IMR-90 (cell line): ENCODE data around the gene RPGRIP1L. TPM values are rescaled to one million over a fixed set of nuclear protein-coding genes. Genes with fewer than 3 reads are reported as not detected.

Experiments
- ATAC-seq: fragments of 200-7000 bp; cut with Tn5 transposase; 2 replicates; pipeline ENCODE4 v1.9.1; 2020; ENCODE audit warnings: low read depth, mild to moderate bottlenecking, moderate library complexity
- BruUV-seq: library from RNA; stranded (reverse); fragments of 400-500 nt; replicated peaks from 2 replicates; lab custom pipeline; 2021; lab: Mats Ljungman, UMichigan
- CTCF ChIA-PET: fragments of 300-600 bp; formaldehyde crosslinking; extraction: SDS; loops from one replicate; lab custom pipeline; 2021; ENCODE audit warnings: antibody characterized with exemption; lab: Yijun Ruan, JAX
- POLR2A ChIA-PET: fragments of 300-600 bp; sonication (Branson Sonifier 250); formaldehyde crosslinking; loops from one replicate; lab custom pipeline; 2022; ENCODE audit warnings: antibody characterized with exemption; ENCODE audit not compliant: unreplicated experiment; lab: Charles Lee
- DNase-seq: peaks from one replicate; pipeline ENCODE4 v3.0.0; 2013
- H2AFZ ChIP-seq: replicated peaks from 2 replicates; pipeline ENCODE3; 2013; ENCODE audit warnings: low read length, mild to moderate bottlenecking; ENCODE audit not compliant: poor library complexity
- H2AK5ac ChIP-seq: 2 replicates; pipeline ENCODE4 v1.6.1; 2013; ENCODE audit warnings: low read depth, low read length, inconsistent platforms
- H2AK9ac ChIP-seq: replicated peaks from 2 replicates; pipeline ENCODE3; 2013; ENCODE audit warnings: mild to moderate bottlenecking, low read depth, low read length, moderate library complexity; ENCODE audit not compliant: poor library complexity
- H2BK120ac ChIP-seq: 2 replicates; pipeline ENCODE4 v1.6.1; 2013; ENCODE audit warnings: low read depth, low read length, inconsistent platforms
- H2BK15ac ChIP-seq: 3 replicates; pipeline ENCODE4 v1.6.1; 2013; ENCODE audit warnings: low read depth, low read length, inconsistent platforms
- H2BK20ac ChIP-seq: 2 replicates; pipeline ENCODE4 v1.6.1; 2013; ENCODE audit warnings: low read depth, mild to moderate bottlenecking, inconsistent platforms, low read length, moderate library complexity
- H2BK5ac ChIP-seq: 2 replicates; pipeline ENCODE4 v1.6.1; 2013; ENCODE audit warnings: mild to moderate bottlenecking, low read depth, low read length, inconsistent platforms; ENCODE audit not compliant: poor library complexity, severe bottlenecking
- H3K14ac ChIP-seq: replicated peaks from 2 replicates; pipeline ENCODE4 v1.6.1; 2013; ENCODE audit warnings: low read depth, low read length, inconsistent platforms
- H3K18ac ChIP-seq: 2 replicates; pipeline ENCODE4 v1.6.1; 2013; ENCODE audit warnings: low read depth, low read length, control low read depth
- H3K23ac ChIP-seq: 2 replicates; pipeline ENCODE4 v1.6.1; 2013; ENCODE audit warnings: low read depth, low read length, inconsistent platforms
- H3K27ac ChIP-seq: 2 replicates; pipeline ENCODE4 v1.5.1; 2013; ENCODE audit warnings: mild to moderate bottlenecking, control low read depth, low read length; ENCODE audit not compliant: insufficient read depth
- H3K27me3 ChIP-seq: 2 replicates; pipeline ENCODE4 v1.6.1; 2013; ENCODE audit warnings: low read length; ENCODE audit not compliant: control insufficient read depth, insufficient read depth
- H3K36me3 ChIP-seq: 2 replicates; pipeline ENCODE4 v1.6.1; 2013; ENCODE audit warnings: low read length, mixed read lengths; ENCODE audit not compliant: control insufficient read depth, insufficient read depth
- H3K4ac ChIP-seq: 2 replicates; pipeline ENCODE4 v1.6.1; 2013; ENCODE audit warnings: low read depth, low read length, inconsistent platforms
- H3K4me1 ChIP-seq: 2 replicates; pipeline ENCODE4 v1.6.1; 2013; ENCODE audit warnings: low read length, mixed read lengths; ENCODE audit not compliant: control insufficient read depth, insufficient read depth
- H3K4me2 ChIP-seq: 2 replicates; pipeline ENCODE4 v1.6.1; 2013; ENCODE audit warnings: low read depth, mild to moderate bottlenecking, control low read depth, low read length, moderate library complexity
- H3K4me3 ChIP-seq: 2 replicates; pipeline ENCODE4 v1.5.1; 2013; ENCODE audit warnings: low read depth, mild to moderate bottlenecking, control low read depth, low read length, moderate library complexity; ENCODE audit not compliant: insufficient read depth
- H3K56ac ChIP-seq: 2 replicates; pipeline ENCODE4 v1.6.1; 2013; ENCODE audit warnings: low read length, inconsistent platforms; ENCODE audit not compliant: insufficient read depth; ENCODE audit errors: extremely low read depth
- H3K79me1 ChIP-seq, 2 experiments: 2 replicates each; pipeline ENCODE4 v1.6.1; 2013; ENCODE audit warnings: low read length in 2 of 2, inconsistent platforms in 1 of 2, low read depth in 1 of 2
- H3K9ac ChIP-seq: 2 replicates; pipeline ENCODE4 v1.6.1; 2013; ENCODE audit warnings: low read depth, low read length, control low read depth
- H3K9me1 ChIP-seq: 2 replicates; pipeline ENCODE4 v1.6.1; 2013; ENCODE audit warnings: low read length, inconsistent platforms; ENCODE audit not compliant: insufficient read depth
- H3K9me3 ChIP-seq: 2 replicates; pipeline ENCODE4 v1.6.1; 2013; ENCODE audit warnings: low read length; ENCODE audit not compliant: control insufficient read depth, insufficient read depth
- H4K20me1 ChIP-seq: 2 replicates; pipeline ENCODE4 v1.6.1; 2013; ENCODE audit warnings: low read length, inconsistent platforms; ENCODE audit not compliant: insufficient read depth
- H4K5ac ChIP-seq: 2 replicates; pipeline ENCODE4 v1.6.1; 2013; ENCODE audit warnings: mild to moderate bottlenecking, low read depth, low read length, control low read depth
- H4K8ac ChIP-seq, 2 experiments: 2 replicates each; pipeline ENCODE4 v1.6.1; 2013; ENCODE audit warnings: low read depth in 2 of 2, low read length in 2 of 2, control low read depth in 1 of 2, inconsistent platforms in 1 of 2
- H4K91ac ChIP-seq: 2 replicates; pipeline ENCODE4 v1.6.1; 2013; ENCODE audit warnings: low read depth, low read length, inconsistent platforms; ENCODE audit not compliant: insufficient read depth
- BHLHE40 ChIP-seq: fragments of 150-350 bp; IDR thresholded peaks from 2 replicates; pipeline ENCODE4 v1.6.1; 2016; ENCODE audit warnings: mild to moderate bottlenecking, low read depth, low read length
- CHD1 ChIP-seq: IDR thresholded peaks from 2 replicates; pipeline ENCODE4 v1.6.1; 2012; ENCODE audit warnings: low read depth, low read length, improper control_type of control experiment
- ELK1 ChIP-seq: fragments of 150-350 bp; IDR thresholded peaks from 2 replicates; pipeline ENCODE4 v1.6.1; 2016; ENCODE audit warnings: low read depth, mild to moderate bottlenecking, low read length, moderate library complexity, borderline replicate concordance
- MAZ ChIP-seq: IDR thresholded peaks from 2 replicates; pipeline ENCODE4 v1.6.1; 2012; ENCODE audit warnings: low read depth, mild to moderate bottlenecking, low read length, improper control_type of control experiment, moderate library complexity, borderline replicate concordance
- MXI1 ChIP-seq: IDR thresholded peaks from 2 replicates; pipeline ENCODE4 v1.6.1; 2012; ENCODE audit warnings: low read depth, mild to moderate bottlenecking, low read length, moderate library complexity, borderline replicate concordance
- NFE2L2 ChIP-seq: fragments of 150-350 bp; IDR thresholded peaks from 2 replicates; pipeline ENCODE4 v1.6.1; 2016; ENCODE audit warnings: low read depth, mild to moderate bottlenecking, low read length
- POLR2A ChIP-seq: IDR thresholded peaks from 2 replicates; pipeline ENCODE4 v1.6.1; 2012; ENCODE audit warnings: mild to moderate bottlenecking, low read depth, low read length
- USF2 ChIP-seq: fragments of 150-350 bp; IDR thresholded peaks from 2 replicates; pipeline ENCODE4 v1.6.1; 2017; ENCODE audit warnings: mild to moderate bottlenecking, antibody characterized with exemption, low read length, low read depth
- WGBS, 2 experiments: methylation state at CpG; one replicate each; pipeline versions ENCODE4 v1.1.5 to v1.1.7; 2013; ENCODE audit warnings: missing lambda C conversion rate in 2 of 2; ENCODE audit not compliant: insufficient read length in 1 of 2; ENCODE audit errors: extremely low coverage in 2 of 2; 5-methylcytosine and 5-hydroxymethylcytosine counted together
- dilution Hi-C: fragments of 300-500 bp; cut with HindIII; formaldehyde crosslinking; loops from one replicate; pipeline ENCODE4 v1.14.3; 2018; ENCODE audit warnings: low sequenced_read_pairs; ENCODE audit not compliant: unreplicated experiment
- in situ Hi-C: fragments of 300-500 bp; cut with MboI; formaldehyde crosslinking; loops from 3 replicates; pipeline ENCODE4 v1.14.3; 2019; ENCODE audit warnings: low sequenced_read_pairs, inconsistent platforms, mixed read lengths
- intact Hi-C: fragments of 100-400 bp; cut with micrococcal nuclease; formaldehyde crosslinking; loops from 2 replicates; pipeline ENCODE4 v1.10.0; 2022
- polyA plus RNA-seq, 3 experiments: library from polyadenylated mRNA; depleted of rRNA; stranded (reverse); fragments of >200 nt; gene quantifications; 2 replicates each; pipeline ENCODE4 v1.2.3, GENCODE V29; 2012; ENCODE audit warnings: low replicate concordance in 1 of 3
- total RNA-seq: library from RNA; depleted of rRNA; stranded (reverse); fragments of >200 nt; gene quantifications from 2 replicates; pipeline ENCODE4 v1.2.3, GENCODE V29; 2012
- TF ChIP-seq, protein P1 (sequence below): conservative IDR thresholded peaks from 2 replicates; pipeline ENCODE4 v1.5.1; 2012; ENCODE audit warnings: mild to moderate bottlenecking, low read depth, low read length, improper control_type of control experiment

The RPGRIP1L gene
- total and polyA plus RNA-seq, 2 of the 4 experiments (the other 2 are of a cell fraction) = 7.3 to 10.4 TPM

- TF ChIP-seq, protein P1, sequence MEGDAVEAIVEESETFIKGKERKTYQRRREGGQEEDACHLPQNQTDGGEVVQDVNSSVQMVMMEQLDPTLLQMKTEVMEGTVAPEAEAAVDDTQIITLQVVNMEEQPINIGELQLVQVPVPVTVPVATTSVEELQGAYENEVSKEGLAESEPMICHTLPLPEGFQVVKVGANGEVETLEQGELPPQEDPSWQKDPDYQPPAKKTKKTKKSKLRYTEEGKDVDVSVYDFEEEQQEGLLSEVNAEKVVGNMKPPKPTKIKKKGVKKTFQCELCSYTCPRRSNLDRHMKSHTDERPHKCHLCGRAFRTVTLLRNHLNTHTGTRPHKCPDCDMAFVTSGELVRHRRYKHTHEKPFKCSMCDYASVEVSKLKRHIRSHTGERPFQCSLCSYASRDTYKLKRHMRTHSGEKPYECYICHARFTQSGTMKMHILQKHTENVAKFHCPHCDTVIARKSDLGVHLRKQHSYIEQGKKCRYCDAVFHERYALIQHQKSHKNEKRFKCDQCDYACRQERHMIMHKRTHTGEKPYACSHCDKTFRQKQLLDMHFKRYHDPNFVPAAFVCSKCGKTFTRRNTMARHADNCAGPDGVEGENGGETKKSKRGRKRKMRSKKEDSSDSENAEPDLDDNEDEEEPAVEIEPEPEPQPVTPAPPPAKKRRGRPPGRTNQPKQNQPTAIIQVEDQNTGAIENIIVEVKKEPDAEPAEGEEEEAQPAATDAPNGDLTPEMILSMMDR = no peak
- TF ChIP-seq BHLHE40 = no peak
Measured at GRCh38 chr16:53559270-53559951, 144.2 kb downstream of the RPGRIP1L start (continued).

GRCh38 chr16:53558710-53559109 is 144.9 kb downstream of the RPGRIP1L start:
- no peak overlapping the region for H3K23ac ChIP-seq
- WGBS, 2 experiments = 40% methylated on average over 1 of the region's 5 CpGs; no CpG with 5 or more reads in 1 of the 2 experiments
- H2BK15ac ChIP-seq = no peak overlapping the region
- no peak overlapping the region for H3K9ac ChIP-seq
- dilution Hi-C loops = no loop called here
- H2AK5ac ChIP-seq = no peak overlapping the region
- H2BK120ac ChIP-seq = no peak overlapping the region
- no peak overlapping the region for H3K4ac ChIP-seq
- no peak overlapping the region for H2BK5ac ChIP-seq
- no peaks in the 10 kb centered on the region for H3K36me3 ChIP-seq
- DNase-seq = no peak
- POLR2A ChIA-PET = no interaction called here
- H3K9me3 ChIP-seq = no peaks in the 10 kb centered on the region
- no peak overlapping the region for H4K8ac ChIP-seq
- in situ Hi-C loops = loop anchor here (10.0 kb wide), 1 partner anchor 726 kb away; the partner anchor contains the start of gene IRX3
- H3K9me1 ChIP-seq = no peaks in the 10 kb centered on the region
- H3K4me3 ChIP-seq = no peak overlapping the region
- H3K4me2 ChIP-seq = no peak overlapping the region
- no peak for ATAC-seq
- no TSS peak for BruUV-seq
- H3K27me3 ChIP-seq = peaks cover 8% of the 10 kb centered on the region
- intact Hi-C loops = loop anchor here (10.0 kb wide), 1 partner anchor 736 kb away; no protein-coding TSS in a partner anchor
- H2AFZ ChIP-seq = no peak overlapping the region
- H4K20me1 ChIP-seq = no peaks in the 10 kb centered on the region
- no peak overlapping the region for H2BK20ac ChIP-seq
- H4K91ac ChIP-seq = no peak overlapping the region
- H3K4me1 ChIP-seq = no peaks in the 10 kb centered on the region
- H3K79me1 ChIP-seq = no peaks in the 10 kb centered on the region
- no peak overlapping the region for H3K18ac ChIP-seq
- CTCF ChIA-PET = interaction anchor here (0.6 to 0.8 kb wide), 2 partner anchors 9 to 891 kb away, joined by 3 to 4 read pairs; no protein-coding TSS in a partner anchor
- no peak overlapping the region for H2AK9ac ChIP-seq
- no peak overlapping the region for H3K56ac ChIP-seq
- no peak overlapping the region for H3K14ac ChIP-seq
- H4K5ac ChIP-seq = no peak overlapping the region
- H3K27ac ChIP-seq = no peak overlapping the region
- TF ChIP-seq MAZ = no peak
- no peak for TF ChIP-seq POLR2A
- TF ChIP-seq NFE2L2 = no peak
- TF ChIP-seq MXI1 = no peak
- TF ChIP-seq USF2 = no peak
- TF ChIP-seq CHD1 = no peak
- TF ChIP-seq, protein P1 = no peak
- TF ChIP-seq ELK1 = no peak
